Keratinocyte (primary cell): Measurements from ENCODE around the gene PKP4. TPM values are rescaled to one million over a fixed set of nuclear protein-coding genes. Genes with fewer than 3 reads are reported as not detected.

Source experiments
- DNase-seq: peaks from one replicate; pipeline ENCODE4 v3.0.0-alpha.2; 2011; ENCODE audit warnings: low read depth, missing footprints, low spot score
- FAIRE-seq: peaks from 2 replicates; lab custom pipeline; 2011; peaks lifted over from hg19 to GRCh38; lab: Jason Lieb, UNC
- H2AFZ ChIP-seq: 2 replicates; pipeline ENCODE4 v1.6.0; 2012; ENCODE audit warnings: low read length, control low read depth, inconsistent platforms; ENCODE audit not compliant: control insufficient read depth
- H3K27ac ChIP-seq: 2 replicates; pipeline ENCODE4 v1.5.1; 2011; ENCODE audit warnings: low read length; ENCODE audit not compliant: control insufficient read depth, insufficient read depth
- H3K27me3 ChIP-seq: 3 replicates; pipeline ENCODE4 v1.6.0; 2011; ENCODE audit warnings: low read length; ENCODE audit not compliant: control insufficient read depth, insufficient read depth; ENCODE audit errors: extremely low read depth
- H3K36me3 ChIP-seq, 2 experiments: 2 replicates in 1 of 2; 3 replicates in 1 of 2; pipeline ENCODE4 v1.5.1; 2011; ENCODE audit warnings: low read length in 2 of 2, mild to moderate bottlenecking in 1 of 2; ENCODE audit not compliant: control insufficient read depth in 2 of 2, insufficient read depth in 2 of 2; ENCODE audit errors: extremely low read depth in 1 of 2
- H3K4me1 ChIP-seq: 3 replicates; pipeline ENCODE4 v1.5.1; 2011; ENCODE audit warnings: low read length; ENCODE audit not compliant: control insufficient read depth, insufficient read depth; ENCODE audit errors: extremely low read depth
- H3K4me2 ChIP-seq: 3 replicates; pipeline ENCODE4 v1.6.0; 2011; ENCODE audit warnings: low read depth, low read length; ENCODE audit not compliant: control insufficient read depth, insufficient read depth; ENCODE audit errors: extremely low read depth
- H3K4me3 ChIP-seq, 3 experiments: fragments of 200-600 bp in 1 of 3; sonication (generic) in 1 of 3; 2 replicates in 2 of 3; 3 replicates in 1 of 3; pipeline ENCODE4 v1.5.1; 2011 to 2016; ENCODE audit warnings: low read length in 3 of 3, mild to moderate bottlenecking in 3 of 3, control low read depth in 2 of 3, inconsistent platforms in 1 of 3, low read depth in 1 of 3, mixed read lengths in 1 of 3, mixed run types in 1 of 3, moderate library complexity in 1 of 3; ENCODE audit not compliant: control insufficient read depth in 2 of 3, insufficient read depth in 2 of 3; ENCODE audit errors: extremely low read depth in 1 of 3
- H3K79me2 ChIP-seq: 2 replicates; pipeline ENCODE4 v1.6.0; 2012; ENCODE audit warnings: low read length; ENCODE audit not compliant: control insufficient read depth, insufficient read depth
- H3K9ac ChIP-seq: 3 replicates; pipeline ENCODE4 v1.6.0; 2011; ENCODE audit warnings: low read length; ENCODE audit not compliant: control insufficient read depth, insufficient read depth; ENCODE audit errors: extremely low read depth
- H3K9me1 ChIP-seq: 3 replicates; pipeline ENCODE4 v1.6.0; 2011; ENCODE audit warnings: low read length; ENCODE audit not compliant: control insufficient read depth, insufficient read depth; ENCODE audit errors: extremely low read depth
- H3K9me3 ChIP-seq: 2 replicates; pipeline ENCODE4 v1.5.1; 2012; ENCODE audit warnings: low read depth, low read length; ENCODE audit not compliant: control insufficient read depth
- H4K20me1 ChIP-seq: 3 replicates; pipeline ENCODE4 v1.6.0; 2011; ENCODE audit warnings: low read length; ENCODE audit not compliant: control insufficient read depth, insufficient read depth; ENCODE audit errors: extremely low read depth
- EZH2 ChIP-seq: IDR thresholded peaks from one replicate; pipeline ENCODE4 v1.6.1; 2012; ENCODE audit warnings: inconsistent platforms, mild to moderate bottlenecking, low read length, moderate library complexity
- dilution Hi-C: fragments of 300-500 bp; cut with MboI; formaldehyde crosslinking; loops from one replicate; pipeline ENCODE4 v1.7.0; 2020; ENCODE audit warnings: low sequenced_read_pairs; ENCODE audit not compliant: extremely low pct_ligation_motif_present
- polyA plus RNA-seq, 5 experiments: library from polyadenylated mRNA; depleted of rRNA in 3 of 5; stranded (reverse) in 3 of 5; stranded (forward) in 1 of 5; unstranded in 1 of 5; fragments of >200 nt; gene quantifications; 1 replicate in 1 of 5; 2 replicates in 3 of 5; 3 replicates in 1 of 5; pipeline versions ENCODE4 v1.2.1 to v1.2.3, GENCODE V29; 2011 to 2012; ENCODE audit warnings: missing spikeins in 2 of 5, low read depth in 1 of 5, low replicate concordance in 1 of 5
- small RNA-seq, 3 experiments: library from RNA; depleted of rRNA; stranded (forward); fragments of <200 nt; gene quantifications; one replicate each; pipeline ENCODE3, GENCODE V24; 2012; ENCODE audit warnings: low read depth in 3 of 3, low replicate concordance in 1 of 3; ENCODE audit not compliant: insufficient read length in 3 of 3
- TF ChIP-seq, protein P1 (sequence below), 3 experiments: IDR thresholded peaks in 1 of 3; conservative IDR thresholded peaks in 1 of 3; optimal IDR thresholded peaks in 1 of 3; 2 replicates in 2 of 3; 3 replicates in 1 of 3; pipeline versions ENCODE3 to v1.5.1; 2011; ENCODE audit warnings: low read length in 3 of 3, mild to moderate bottlenecking in 3 of 3, moderate library complexity in 2 of 3, control low read depth in 1 of 3, inconsistent platforms in 1 of 3; ENCODE audit not compliant: insufficient read depth in 2 of 3; ENCODE audit errors: extremely low read depth in 1 of 3

PKP4 gene
- polyA plus RNA-seq, 1 donor (not counting 4 experiments of a cell fraction or from before 2014, with no cell fraction given): 43.8 TPM

DNA sequence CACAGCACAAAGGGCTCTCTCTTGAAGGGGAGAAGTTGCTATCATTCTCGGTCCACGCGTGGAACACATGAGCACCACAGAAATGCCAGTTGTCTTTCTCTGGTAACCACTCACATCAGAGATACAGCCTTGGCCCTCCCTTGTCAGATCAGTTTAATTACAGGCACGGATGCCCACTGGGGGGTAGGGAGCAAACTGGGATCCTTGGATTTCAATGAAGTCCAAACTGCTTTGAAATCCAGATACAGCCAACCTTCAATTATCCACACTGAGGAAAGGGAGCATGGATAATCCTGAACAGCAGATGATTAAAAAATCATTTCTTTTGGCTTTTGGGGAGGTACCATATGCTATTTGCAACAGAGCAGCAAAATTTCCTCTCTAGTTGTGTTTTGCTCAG, 274.6 kb downstream of the PKP4 start:
- dilution Hi-C loops: no loop called here

More for the DNA sequence above, 274.6 kb downstream of the PKP4 start:
- DNase-seq: no peak
- Histone ChIP-seq H3K9me1 (no peaks in the 10 kb centered on the region), H3K27ac (no peak overlapping the region), H4K20me1 (no peaks in the 10 kb centered on the region), H2AFZ (no peak overlapping the region), H3K36me3 (no peaks in the 10 kb centered on the region), H3K4me1 (peaks cover 11% of the 10 kb centered on the region), H3K4me3 (no peak overlapping the region), H3K9me3 (no peaks in the 10 kb centered on the region), H3K9ac (no peak overlapping the region), H3K27me3 (no peaks in the 10 kb centered on the region), H3K4me2 (no peak overlapping the region), H3K79me2 (no peaks in the 10 kb centered on the region)
- no peak for FAIRE-seq
- TF ChIP-seq EZH2: no peak
- TF ChIP-seq, protein P1, sequence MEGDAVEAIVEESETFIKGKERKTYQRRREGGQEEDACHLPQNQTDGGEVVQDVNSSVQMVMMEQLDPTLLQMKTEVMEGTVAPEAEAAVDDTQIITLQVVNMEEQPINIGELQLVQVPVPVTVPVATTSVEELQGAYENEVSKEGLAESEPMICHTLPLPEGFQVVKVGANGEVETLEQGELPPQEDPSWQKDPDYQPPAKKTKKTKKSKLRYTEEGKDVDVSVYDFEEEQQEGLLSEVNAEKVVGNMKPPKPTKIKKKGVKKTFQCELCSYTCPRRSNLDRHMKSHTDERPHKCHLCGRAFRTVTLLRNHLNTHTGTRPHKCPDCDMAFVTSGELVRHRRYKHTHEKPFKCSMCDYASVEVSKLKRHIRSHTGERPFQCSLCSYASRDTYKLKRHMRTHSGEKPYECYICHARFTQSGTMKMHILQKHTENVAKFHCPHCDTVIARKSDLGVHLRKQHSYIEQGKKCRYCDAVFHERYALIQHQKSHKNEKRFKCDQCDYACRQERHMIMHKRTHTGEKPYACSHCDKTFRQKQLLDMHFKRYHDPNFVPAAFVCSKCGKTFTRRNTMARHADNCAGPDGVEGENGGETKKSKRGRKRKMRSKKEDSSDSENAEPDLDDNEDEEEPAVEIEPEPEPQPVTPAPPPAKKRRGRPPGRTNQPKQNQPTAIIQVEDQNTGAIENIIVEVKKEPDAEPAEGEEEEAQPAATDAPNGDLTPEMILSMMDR (optimal IDR thresholded peaks at IDR 0.05 in 1 of 3, IDR thresholded peaks at IDR 0.05 in 1 of 3, conservative IDR thresholded peaks at IDR 0.05 in 1 of 3; ENCODE audit: extremely low read depth in 1 of 3, insufficient read depth in 2 of 3, low read length in 3 of 3): no peak

Small RNA genes within 50 kb of the gene (small RNA-seq; reads per million reads assigned to genes)
- 0 reads per million in 3 experiments for gene AC005042.3
- gene RN7SL393P: 0 reads per million in 3 experiments

Other genes with a start within 250 kb of the PKP4 start
- gene CCDC148, start 199 bp upstream of the PKP4 start, polyA plus RNA-seq: 0.13 to 0.39 TPM (median 0.14 TPM) in 3 replicates